Tongue (tissue), 2 donors: Measurements from ENCODE around the gene QSER1. TPM values are rescaled to one million over a fixed set of nuclear protein-coding genes. Genes with fewer than 3 reads are reported as not detected.
"Not testable (repeated sequence)": the region's sequence is repeated elsewhere in the genome, so short reads cannot be mapped to it uniquely, and the experiment has no call there.

ENCODE experiments used
- DNase-seq: peaks from one replicate; pipeline ENCODE4 v3.0.0-alpha.2; 2015
- total RNA-seq: library from RNA; depleted of rRNA; stranded (reverse); fragments of >200 nt; gene quantifications from one replicate; pipeline ENCODE4 v1.2.3, GENCODE V29; 2014

The QSER1 gene
- total RNA-seq, 1 donor from 2014 or later: 40.9 TPM

GRCh38 chr11:32935462-32936029 lies 42.9 kb downstream of the QSER1 start:
- DNase-seq: no peak

GRCh38 chr11:32936178-32936577 lies 43.6 kb downstream of the QSER1 start:
- DNase-seq: not testable (repeated sequence)

GRCh38 chr11:32937283-32937682 lies 44.7 kb downstream of the QSER1 start:
- DNase-seq: not testable (repeated sequence)

- no peak for DNase-seq
Observed at GRCh38 chr11:32939046-32939445, 46.4 kb downstream of the QSER1 start.

GRCh38 chr11:32939866-32940265 lies 47.3 kb downstream of the QSER1 start:
- DNase-seq: no peak

GRCh38 chr11:32940865-32941264 lies 48.3 kb downstream of the QSER1 start:
- no peak for DNase-seq

GRCh38 chr11:32947978-32948377 lies 55.4 kb downstream of the QSER1 start:
- no peak for DNase-seq

- DNase-seq: no peak
Observed at GRCh38 chr11:32949739-32950138, 57.1 kb downstream of the QSER1 start.

- DNase-seq: no peak
Observed at GRCh38 chr11:32952421-32952820, 59.8 kb downstream of the QSER1 start.

GRCh38 chr11:32953700-32954099 lies 61.1 kb downstream of the QSER1 start:
- no peak for DNase-seq

GRCh38 chr11:32960553-32961164 lies 68.0 kb downstream of the QSER1 start:
- peak; percentile 77 for DNase-seq

- DNase-seq: no peak
Observed at GRCh38 chr11:32962016-32962415, 69.4 kb downstream of the QSER1 start.

- no peak for DNase-seq
Observed at GRCh38 chr11:32963721-32964120, 71.1 kb downstream of the QSER1 start.

- no peak for DNase-seq
Observed at GRCh38 chr11:32968541-32968940, 75.9 kb downstream of the QSER1 start.

GRCh38 chr11:32972233-32972632 lies 79.6 kb downstream of the QSER1 start:
- not testable (repeated sequence) for DNase-seq

- no peak for DNase-seq
Observed at GRCh38 chr11:32972781-32973180, 80.2 kb downstream of the QSER1 start.

- DNase-seq: no peak
Observed at GRCh38 chr11:32982626-32983025, 90.0 kb downstream of the QSER1 start.

- no peak for DNase-seq
Observed at GRCh38 chr11:32983506-32983905, 90.9 kb downstream of the QSER1 start.

GRCh38 chr11:32985600-32985999 lies 93.0 kb downstream of the QSER1 start:
- DNase-seq: no peak

GRCh38 chr11:32987851-32988250 lies 95.2 kb downstream of the QSER1 start:
- DNase-seq: no peak

- DNase-seq: no peak
Observed at GRCh38 chr11:32990481-32990880, 97.9 kb downstream of the QSER1 start.

GRCh38 chr11:32991427-32991826 lies 98.8 kb downstream of the QSER1 start:
- DNase-seq: no peak

GRCh38 chr11:32991898-32992297 lies 99.3 kb downstream of the QSER1 start:
- DNase-seq: no peak

GRCh38 chr11:33000181-33000580 lies 107.6 kb downstream of the QSER1 start:
- DNase-seq: no peak
